Vagina (tissue), 2 donors: ENCODE results near the gene B4GALNT3.

Experiments
- POLR2A ChIP-seq, 2 donors: fragments of 450-650 bp; IDR thresholded peaks; one replicate each; pipeline ENCODE4 v1.6.1; 2017; ENCODE audit warnings: antibody characterized with exemption in 2 of 2, mild to moderate bottlenecking in 2 of 2, moderate library complexity in 2 of 2
- POLR2AphosphoS5 ChIP-seq, 2 donors: sonication (generic); formaldehyde crosslinking; IDR thresholded peaks; one replicate each; pipeline ENCODE4 v1.9.0; 2017; ENCODE audit warnings: antibody characterized with exemption in 2 of 2, mild to moderate bottlenecking in 2 of 2, low read depth in 1 of 2; ENCODE audit not compliant: insufficient read depth in 1 of 2
- TF ChIP-seq, protein P1 (sequence below), 3 experiments: fragments of 450-650 bp in 2 of 3; fragments of 200-600 bp in 1 of 3; sonication (generic) in 1 of 3; IDR thresholded peaks; one replicate each; pipeline ENCODE4 v1.5.1; 2017 to 2019; ENCODE audit warnings: antibody characterized with exemption in 3 of 3, mild to moderate bottlenecking in 2 of 3, moderate library complexity in 2 of 3

DNA sequence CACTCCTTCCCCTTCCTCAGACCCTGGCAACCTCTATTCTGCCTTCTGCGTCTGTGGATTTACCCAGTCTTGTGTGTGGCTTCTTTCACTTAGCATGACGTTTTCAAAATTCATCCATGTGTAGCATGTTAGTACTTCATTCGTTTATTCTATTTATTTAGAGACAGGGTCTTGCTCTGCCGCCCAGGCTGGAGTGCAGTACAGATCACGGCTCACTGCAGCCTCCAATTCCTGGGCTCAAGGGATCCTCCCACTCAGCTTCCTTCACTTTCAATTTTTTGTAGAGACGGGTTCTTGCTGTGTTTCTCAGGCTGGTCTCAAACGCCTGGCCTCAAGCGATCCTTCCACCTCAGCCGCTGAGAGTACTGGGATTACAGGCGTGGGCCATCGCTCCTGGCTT, 37.0 kb downstream of the B4GALNT3 start:
- TF ChIP-seq POLR2A (IDR thresholded peaks at IDR 0.05) (no peak), POLR2AphosphoS5 (IDR thresholded peaks at IDR 0.05; ENCODE audit: insufficient read depth in 1 of 2, low read depth in 1 of 2) (no peak)
- TF ChIP-seq, protein P1, sequence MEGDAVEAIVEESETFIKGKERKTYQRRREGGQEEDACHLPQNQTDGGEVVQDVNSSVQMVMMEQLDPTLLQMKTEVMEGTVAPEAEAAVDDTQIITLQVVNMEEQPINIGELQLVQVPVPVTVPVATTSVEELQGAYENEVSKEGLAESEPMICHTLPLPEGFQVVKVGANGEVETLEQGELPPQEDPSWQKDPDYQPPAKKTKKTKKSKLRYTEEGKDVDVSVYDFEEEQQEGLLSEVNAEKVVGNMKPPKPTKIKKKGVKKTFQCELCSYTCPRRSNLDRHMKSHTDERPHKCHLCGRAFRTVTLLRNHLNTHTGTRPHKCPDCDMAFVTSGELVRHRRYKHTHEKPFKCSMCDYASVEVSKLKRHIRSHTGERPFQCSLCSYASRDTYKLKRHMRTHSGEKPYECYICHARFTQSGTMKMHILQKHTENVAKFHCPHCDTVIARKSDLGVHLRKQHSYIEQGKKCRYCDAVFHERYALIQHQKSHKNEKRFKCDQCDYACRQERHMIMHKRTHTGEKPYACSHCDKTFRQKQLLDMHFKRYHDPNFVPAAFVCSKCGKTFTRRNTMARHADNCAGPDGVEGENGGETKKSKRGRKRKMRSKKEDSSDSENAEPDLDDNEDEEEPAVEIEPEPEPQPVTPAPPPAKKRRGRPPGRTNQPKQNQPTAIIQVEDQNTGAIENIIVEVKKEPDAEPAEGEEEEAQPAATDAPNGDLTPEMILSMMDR (IDR thresholded peaks at IDR 0.05), result no peak
